Esophagus muscularis mucosa (tissue), 3 donors: ENCODE data around the gene MAP3K4.

ENCODE experiments used
- CTCF ChIP-seq, 3 experiments: fragments of 200-600 bp in 2 of 3; fragments of 450-650 bp in 1 of 3; sonication (generic) in 2 of 3; IDR thresholded peaks; one replicate each; pipeline ENCODE4 v1.5.1; 2017 to 2019; ENCODE audit warnings: antibody characterized with exemption in 3 of 3, mild to moderate bottlenecking in 2 of 3, moderate library complexity in 1 of 3
- POLR2A ChIP-seq: fragments of 450-650 bp; IDR thresholded peaks from one replicate; pipeline ENCODE4 v1.6.1; 2017; ENCODE audit warnings: antibody characterized with exemption, moderate library complexity, mild to moderate bottlenecking, low read depth

- TF ChIP-seq POLR2A (no peak), CTCF (IDR thresholded peaks at IDR 0.05) (no peak)
Measured at GRCh38 chr6:160955508-160956295, 35.9 kb upstream of the MAP3K4 start.
